Measurements from ENCODE around the gene TBX6. TPM values are rescaled to one million over a fixed set of nuclear protein-coding genes. Genes with fewer than 3 reads are reported as not detected.

TBX6 gene
- total and polyA plus RNA-seq, 2 donors from 2014 or later = 0.62 to 1.6 TPM

- H3K27me3 ChIP-seq (ENCODE audit: control insufficient read depth, insufficient read depth, low read length) = no peaks in the 10 kb centered on the region
- peak overlapping the region; percentile 64 to 91 (median 79) for H3K4me3 ChIP-seq (ENCODE audit: low read length in 3 of 3)
- H3K9ac ChIP-seq (ENCODE audit: low read length in 3 of 3) = peak overlapping the region; percentile 26 to 97 (median 95)
- peak overlapping the region; percentile 99 for H3K27ac ChIP-seq (ENCODE audit: low read depth in 2 of 2, low read length in 2 of 2)
- no peaks in the 10 kb centered on the region for H3K9me3 ChIP-seq (ENCODE audit: control insufficient read depth in 2 of 3, insufficient read depth in 1 of 3, low read length in 3 of 3)
- H3K4me1 ChIP-seq (ENCODE audit: control insufficient read depth in 2 of 3, insufficient read depth in 2 of 3, low read depth in 1 of 3, low read length in 3 of 3) = peaks cover 0 to 42% (median 18%) of the 10 kb centered on the region in 3 donors
- intact Hi-C loops (cut with DNase I) = no loop called here
- DNase-seq = no peak
- TF ChIP-seq, protein P1, sequence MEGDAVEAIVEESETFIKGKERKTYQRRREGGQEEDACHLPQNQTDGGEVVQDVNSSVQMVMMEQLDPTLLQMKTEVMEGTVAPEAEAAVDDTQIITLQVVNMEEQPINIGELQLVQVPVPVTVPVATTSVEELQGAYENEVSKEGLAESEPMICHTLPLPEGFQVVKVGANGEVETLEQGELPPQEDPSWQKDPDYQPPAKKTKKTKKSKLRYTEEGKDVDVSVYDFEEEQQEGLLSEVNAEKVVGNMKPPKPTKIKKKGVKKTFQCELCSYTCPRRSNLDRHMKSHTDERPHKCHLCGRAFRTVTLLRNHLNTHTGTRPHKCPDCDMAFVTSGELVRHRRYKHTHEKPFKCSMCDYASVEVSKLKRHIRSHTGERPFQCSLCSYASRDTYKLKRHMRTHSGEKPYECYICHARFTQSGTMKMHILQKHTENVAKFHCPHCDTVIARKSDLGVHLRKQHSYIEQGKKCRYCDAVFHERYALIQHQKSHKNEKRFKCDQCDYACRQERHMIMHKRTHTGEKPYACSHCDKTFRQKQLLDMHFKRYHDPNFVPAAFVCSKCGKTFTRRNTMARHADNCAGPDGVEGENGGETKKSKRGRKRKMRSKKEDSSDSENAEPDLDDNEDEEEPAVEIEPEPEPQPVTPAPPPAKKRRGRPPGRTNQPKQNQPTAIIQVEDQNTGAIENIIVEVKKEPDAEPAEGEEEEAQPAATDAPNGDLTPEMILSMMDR (IDR thresholded peaks at IDR 0.05; ENCODE audit: borderline replicate concordance, extremely low read depth, insufficient read depth) = no peak
- FAIRE-seq = no peak
- peaks cover 11 to 51% (median 34%) of the 10 kb centered on the region in 3 donors for H3K36me3 ChIP-seq (ENCODE audit: control insufficient read depth in 2 of 3, insufficient read depth in 3 of 3, low read length in 3 of 3)
Measured at GRCh38 chr16:30066761-30067583, 24.8 kb downstream of the TBX6 start.

DNA sequence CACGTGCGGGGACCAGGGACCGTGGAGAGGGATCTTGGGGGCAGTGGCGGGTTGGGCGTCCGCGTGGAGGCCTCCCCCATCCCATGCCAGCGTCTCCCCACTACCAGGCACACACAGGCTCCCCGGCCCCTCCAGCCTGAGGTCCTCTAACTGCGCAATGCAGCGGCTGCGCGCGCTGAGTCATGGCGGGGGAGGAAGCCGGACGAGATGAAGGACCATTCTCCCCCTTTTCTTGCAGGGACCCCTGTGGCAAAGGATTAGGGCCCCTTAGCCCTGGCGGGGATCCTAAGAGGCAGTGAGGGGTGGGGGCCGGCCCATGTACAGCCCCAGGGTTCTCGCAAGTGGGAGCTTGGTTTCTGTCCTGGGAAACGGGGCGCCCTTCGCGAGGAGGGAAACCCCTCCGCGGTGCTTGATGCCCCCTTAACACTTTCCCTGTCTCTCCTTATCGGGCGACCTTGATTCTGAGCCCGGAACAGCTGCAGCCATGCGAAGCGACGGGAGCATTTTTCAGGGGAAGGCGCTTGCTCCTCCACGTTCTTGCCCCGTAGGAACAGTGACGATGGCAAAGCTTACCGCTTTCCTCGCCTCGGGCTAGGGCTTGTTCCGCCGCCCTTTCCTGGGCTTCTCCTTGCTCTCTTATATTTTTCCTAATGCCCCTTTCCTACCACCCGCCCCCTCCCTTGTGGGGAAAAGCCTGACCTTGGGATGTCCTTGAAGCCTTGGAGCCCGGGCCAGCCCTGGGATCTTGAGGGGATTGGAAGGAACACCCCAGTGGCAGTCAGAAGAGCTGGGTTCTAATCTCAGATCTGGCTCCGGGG, 25.6 kb downstream of the TBX6 start:
- FAIRE-seq (no peak), DNase-seq (peak in 4 of 5 donors; percentile 40 to 66 (median 50))
- peak overlapping the region; percentile 67 to 97 (median 95) for H3K9ac ChIP-seq (ENCODE audit: low read length in 3 of 3)
- no peaks in the 10 kb centered on the region for H3K27me3 ChIP-seq (ENCODE audit: control insufficient read depth, insufficient read depth, low read length)
- peaks cover 11 to 43% (median 30%) of the 10 kb centered on the region in 3 donors for H3K36me3 ChIP-seq (ENCODE audit: control insufficient read depth in 2 of 3, insufficient read depth in 3 of 3, low read length in 3 of 3)
- intact Hi-C loops (cut with DNase I) = no loop called here
- peak overlapping the region; percentile 99 for H3K27ac ChIP-seq (ENCODE audit: low read depth in 2 of 2, low read length in 2 of 2)
- peak overlapping the region; percentile 64 to 91 (median 79) for H3K4me3 ChIP-seq (ENCODE audit: low read length in 3 of 3)
- peaks cover 0 to 42% (median 18%) of the 10 kb centered on the region in 3 donors for H3K4me1 ChIP-seq (ENCODE audit: control insufficient read depth in 2 of 3, insufficient read depth in 2 of 3, low read depth in 1 of 3, low read length in 3 of 3)
- TF ChIP-seq, protein P1 (IDR thresholded peaks at IDR 0.05; ENCODE audit: borderline replicate concordance, extremely low read depth, insufficient read depth) = no peak
- no peaks in the 10 kb centered on the region for H3K9me3 ChIP-seq (ENCODE audit: control insufficient read depth in 2 of 3, insufficient read depth in 1 of 3, low read length in 3 of 3)

GRCh38 chr16:30065102-30065942, 26.4 kb downstream of the TBX6 start, which contains the start of gene ALDOA:
Gene ALDOA, plus strand, starts transcription at chr16:30065760. Its CDS starts 1,138 bp downstream, at chr16:30066898.
- DNase-seq (peak; percentile 98 to 100 (median 98)), FAIRE-seq (peak; percentile 19)
- H3K27ac ChIP-seq (ENCODE audit: low read depth in 2 of 2, low read length in 2 of 2) = peak within 1 kb of the TSS; percentile 99
- peak within 1 kb of the TSS; percentile 64 to 91 (median 81) for H3K4me3 ChIP-seq (ENCODE audit: low read length in 3 of 3)
- TF ChIP-seq, protein P1 (IDR thresholded peaks at IDR 0.05; ENCODE audit: borderline replicate concordance, extremely low read depth, insufficient read depth) = peak; percentile 24
- intact Hi-C loops (cut with DNase I) = no loop called here
- H3K4me1 ChIP-seq (ENCODE audit: control insufficient read depth in 2 of 3, insufficient read depth in 2 of 3, low read depth in 1 of 3, low read length in 3 of 3) = peaks cover 0 to 42% (median 18%) of the 10 kb centered on the region in 3 donors
- H3K9ac ChIP-seq (ENCODE audit: low read length in 3 of 3) = peak within 1 kb of the TSS; percentile 67 to 97 (median 95)
- no peaks in the 10 kb centered on the region for H3K9me3 ChIP-seq (ENCODE audit: control insufficient read depth in 2 of 3, insufficient read depth in 1 of 3, low read length in 3 of 3)
- no peaks in the 10 kb centered on the region for H3K27me3 ChIP-seq (ENCODE audit: control insufficient read depth, insufficient read depth, low read length)
- H3K36me3 ChIP-seq (ENCODE audit: control insufficient read depth in 2 of 3, insufficient read depth in 3 of 3, low read length in 3 of 3) = peaks cover 8 to 35% (median 26%) of the 10 kb centered on the region in 3 donors

All from kidney (tissue), 14 donors.